Endodermal cell (in vitro differentiated cells): Measurements from ENCODE around the gene SPEF2. TPM values are rescaled to one million over a fixed set of nuclear protein-coding genes. Genes with fewer than 3 reads are reported as not detected.

ENCODE experiments used
- DNase-seq: peaks from one replicate; pipeline ENCODE4 v3.0.0-alpha.2; 2017
- H3K27ac ChIP-seq: 2 replicates; pipeline ENCODE4 v1.5.1; 2013; ENCODE audit warnings: mild to moderate bottlenecking, low read depth, low read length, moderate library complexity
- H3K27me3 ChIP-seq: 2 replicates; pipeline ENCODE4 v1.6.1; 2013; ENCODE audit warnings: mild to moderate bottlenecking, low read length, moderate library complexity; ENCODE audit not compliant: insufficient read depth, control insufficient read depth, poor library complexity, severe bottlenecking
- H3K36me3 ChIP-seq: 2 replicates; pipeline ENCODE4 v1.7.0; 2013; ENCODE audit warnings: mild to moderate bottlenecking, low read length, moderate library complexity; ENCODE audit not compliant: control insufficient read depth, insufficient read depth
- H3K4me1 ChIP-seq: one replicate; pipeline ENCODE4 v1.7.0; 2013; ENCODE audit warnings: low read length; ENCODE audit not compliant: control insufficient read depth, insufficient read depth
- H3K4me3 ChIP-seq: 2 replicates; pipeline ENCODE4 v1.5.1; 2013; ENCODE audit warnings: mild to moderate bottlenecking, low read length, moderate library complexity
- H3K9ac ChIP-seq: 2 replicates; pipeline ENCODE4 v1.6.1; 2013; ENCODE audit warnings: mild to moderate bottlenecking, low read length, moderate library complexity; ENCODE audit not compliant: poor library complexity, severe bottlenecking; ENCODE audit errors: extremely low read depth
- H3K9me3 ChIP-seq: 2 replicates; pipeline ENCODE4 v1.6.1; 2013; ENCODE audit warnings: mild to moderate bottlenecking, low read length, moderate library complexity; ENCODE audit not compliant: control insufficient read depth
- H3K27ac Mint-ChIP-seq: 2 replicates; pipeline ENCODE4 v1.8.0; 2020; ENCODE audit warnings: mixed read lengths
- H3K27me3 Mint-ChIP-seq: 2 replicates; pipeline ENCODE4 v1.8.0; 2021; ENCODE audit warnings: mild to moderate bottlenecking, mixed read lengths; ENCODE audit not compliant: insufficient read depth
- H3K36me3 Mint-ChIP-seq: 2 replicates; pipeline ENCODE4 v1.8.0; 2020; ENCODE audit warnings: low read depth, mixed read lengths
- H3K4me1 Mint-ChIP-seq: 2 replicates; pipeline ENCODE4 v1.8.0; 2020; ENCODE audit warnings: mixed read lengths
- H3K4me3 Mint-ChIP-seq: 2 replicates; pipeline ENCODE4 v1.8.0; 2020; ENCODE audit warnings: mild to moderate bottlenecking, moderate library complexity, mixed read lengths
- H3K9me3 Mint-ChIP-seq: 2 replicates; pipeline ENCODE4 v1.8.0; 2020; ENCODE audit warnings: mild to moderate bottlenecking, mixed read lengths
- WGBS, 2 experiments: methylation state at CpG; one replicate each; pipeline versions ENCODE4 v1.1.5 to v1.1.7; 2013; ENCODE audit warnings: missing lambda C conversion rate in 2 of 2, mixed read lengths in 1 of 2; ENCODE audit not compliant: insufficient coverage in 1 of 2, insufficient read length in 1 of 2; 5-methylcytosine and 5-hydroxymethylcytosine counted together
- total RNA-seq, 2 donors: library from RNA; stranded (reverse); fragmentation: NEBNext Ultra II Directional in 1 of 2; extraction: Animal tissue kit (Norgen Biotek cat#: 25700) in 1 of 2; gene quantifications; 2 replicates in 1 of 2; 3 replicates in 1 of 2; pipeline ENCODE4 v1.2.1, GENCODE V29; 2021
- TF ChIP-seq, protein P1 (sequence below): fragments of 200-600 bp; sonication (generic); conservative IDR thresholded peaks from 2 replicates; pipeline ENCODE4 v1.5.0; 2021; ENCODE audit warnings: antibody characterized with exemption, mild to moderate bottlenecking

SPEF2 gene
- total RNA-seq, 2 donors from 2014 or later = 3.3 to 4.0 TPM

DNA sequence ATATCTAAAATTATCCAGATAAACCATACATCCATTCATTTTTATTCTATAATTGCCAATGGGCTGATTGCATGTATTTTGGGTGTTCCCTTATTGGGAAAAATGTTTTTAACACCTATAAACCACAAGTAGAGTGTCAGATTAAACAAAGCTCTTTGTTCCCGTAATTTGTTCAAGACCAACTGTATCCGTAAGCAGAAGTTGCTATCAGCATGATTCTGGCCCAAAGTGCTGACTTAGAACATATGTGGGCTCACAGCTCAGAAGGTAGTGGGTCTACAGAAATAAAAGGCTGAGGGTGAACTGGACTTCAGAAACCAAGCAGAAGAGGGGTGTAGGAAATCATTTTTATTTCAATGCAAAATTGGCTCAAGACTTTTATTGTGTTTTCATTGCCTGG, 215.6 kb downstream of the SPEF2 start:
- no peak overlapping the region for H3K4me3 Mint-ChIP-seq
- H3K4me1 Mint-ChIP-seq = peaks cover 23% of the 10 kb centered on the region
- 93 to 100% methylated on average over 1 to 2 of the region's 2 CpGs for WGBS, 2 experiments
- no peak for DNase-seq
- peaks cover 5% of the 10 kb centered on the region for H3K4me1 ChIP-seq
- no peaks in the 10 kb centered on the region for H3K36me3 Mint-ChIP-seq
- H3K27me3 Mint-ChIP-seq = peaks cover 6% of the 10 kb centered on the region
- H3K9me3 Mint-ChIP-seq = no peaks in the 10 kb centered on the region
- no peaks in the 10 kb centered on the region for H3K27me3 ChIP-seq
- no peak overlapping the region for H3K9ac ChIP-seq
- H3K36me3 ChIP-seq = no peaks in the 10 kb centered on the region
- no peaks in the 10 kb centered on the region for H3K9me3 ChIP-seq
- no peak overlapping the region for H3K27ac ChIP-seq
- TF ChIP-seq, protein P1, sequence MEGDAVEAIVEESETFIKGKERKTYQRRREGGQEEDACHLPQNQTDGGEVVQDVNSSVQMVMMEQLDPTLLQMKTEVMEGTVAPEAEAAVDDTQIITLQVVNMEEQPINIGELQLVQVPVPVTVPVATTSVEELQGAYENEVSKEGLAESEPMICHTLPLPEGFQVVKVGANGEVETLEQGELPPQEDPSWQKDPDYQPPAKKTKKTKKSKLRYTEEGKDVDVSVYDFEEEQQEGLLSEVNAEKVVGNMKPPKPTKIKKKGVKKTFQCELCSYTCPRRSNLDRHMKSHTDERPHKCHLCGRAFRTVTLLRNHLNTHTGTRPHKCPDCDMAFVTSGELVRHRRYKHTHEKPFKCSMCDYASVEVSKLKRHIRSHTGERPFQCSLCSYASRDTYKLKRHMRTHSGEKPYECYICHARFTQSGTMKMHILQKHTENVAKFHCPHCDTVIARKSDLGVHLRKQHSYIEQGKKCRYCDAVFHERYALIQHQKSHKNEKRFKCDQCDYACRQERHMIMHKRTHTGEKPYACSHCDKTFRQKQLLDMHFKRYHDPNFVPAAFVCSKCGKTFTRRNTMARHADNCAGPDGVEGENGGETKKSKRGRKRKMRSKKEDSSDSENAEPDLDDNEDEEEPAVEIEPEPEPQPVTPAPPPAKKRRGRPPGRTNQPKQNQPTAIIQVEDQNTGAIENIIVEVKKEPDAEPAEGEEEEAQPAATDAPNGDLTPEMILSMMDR = no peak
- H3K4me3 ChIP-seq = no peak overlapping the region
- no peak overlapping the region for H3K27ac Mint-ChIP-seq

DNA sequence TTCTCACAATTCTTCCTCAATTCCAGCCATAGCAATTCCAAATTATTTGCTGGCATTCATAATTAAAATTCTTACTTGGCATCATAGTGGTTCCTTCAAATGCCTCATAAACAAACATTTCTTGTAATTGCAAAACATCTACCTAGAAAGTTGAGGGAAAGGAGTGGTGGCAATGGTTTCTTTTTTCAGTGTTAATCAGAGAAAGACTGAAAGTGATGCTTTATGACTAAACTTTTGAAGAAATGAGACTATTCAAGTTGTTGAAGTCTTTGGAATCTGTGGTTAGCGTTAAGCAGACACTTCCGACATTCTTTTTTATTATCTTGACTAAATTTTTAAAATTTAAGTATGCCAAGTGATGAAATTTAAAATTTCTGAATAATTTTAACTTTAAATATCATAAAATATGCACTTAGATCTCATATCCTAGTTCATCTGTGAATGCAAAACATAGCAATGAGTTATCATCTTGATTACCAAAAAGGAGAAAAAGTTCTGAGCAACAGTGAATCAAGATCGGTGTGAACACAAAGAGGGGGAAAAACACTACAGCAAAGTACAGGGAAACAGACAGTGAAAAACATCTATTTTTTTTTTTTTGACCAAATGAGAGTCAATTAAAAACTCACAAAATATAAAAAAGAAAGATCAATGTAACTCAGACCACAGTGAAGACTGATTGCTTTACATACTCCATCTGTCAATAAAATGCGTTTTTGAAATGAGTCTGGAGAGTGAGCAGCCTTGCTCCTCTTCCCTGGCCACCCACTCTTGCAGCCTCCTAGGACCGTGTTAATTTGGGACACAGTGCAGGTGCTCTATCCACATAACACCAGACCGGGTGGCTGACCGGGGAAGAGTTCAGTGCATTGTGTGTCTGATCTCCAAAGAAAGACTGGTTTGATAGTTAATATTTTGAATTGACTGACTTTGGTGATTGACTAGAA, 218.4 kb downstream of the SPEF2 start:
- DNase-seq = no peak
- H3K27me3 Mint-ChIP-seq = peaks cover 4% of the 10 kb centered on the region
- H3K4me3 Mint-ChIP-seq = no peak overlapping the region
- peaks cover 5% of the 10 kb centered on the region for H3K4me1 ChIP-seq
- H3K9me3 ChIP-seq = peaks cover 8% of the 10 kb centered on the region
- no peak overlapping the region for H3K4me3 ChIP-seq
- no peak overlapping the region for H3K27ac ChIP-seq
- H3K9ac ChIP-seq = no peak overlapping the region
- no peaks in the 10 kb centered on the region for H3K36me3 ChIP-seq
- 95 to 100% methylated on average over 2 to 6 of the region's 7 CpGs for WGBS, 2 experiments
- H3K27me3 ChIP-seq = no peaks in the 10 kb centered on the region
- TF ChIP-seq, protein P1 = no peak
- H3K27ac Mint-ChIP-seq = no peak overlapping the region
- no peaks in the 10 kb centered on the region for H3K36me3 Mint-ChIP-seq
- H3K4me1 Mint-ChIP-seq = peaks cover 16% of the 10 kb centered on the region
- peaks cover 5% of the 10 kb centered on the region for H3K9me3 Mint-ChIP-seq

DNA sequence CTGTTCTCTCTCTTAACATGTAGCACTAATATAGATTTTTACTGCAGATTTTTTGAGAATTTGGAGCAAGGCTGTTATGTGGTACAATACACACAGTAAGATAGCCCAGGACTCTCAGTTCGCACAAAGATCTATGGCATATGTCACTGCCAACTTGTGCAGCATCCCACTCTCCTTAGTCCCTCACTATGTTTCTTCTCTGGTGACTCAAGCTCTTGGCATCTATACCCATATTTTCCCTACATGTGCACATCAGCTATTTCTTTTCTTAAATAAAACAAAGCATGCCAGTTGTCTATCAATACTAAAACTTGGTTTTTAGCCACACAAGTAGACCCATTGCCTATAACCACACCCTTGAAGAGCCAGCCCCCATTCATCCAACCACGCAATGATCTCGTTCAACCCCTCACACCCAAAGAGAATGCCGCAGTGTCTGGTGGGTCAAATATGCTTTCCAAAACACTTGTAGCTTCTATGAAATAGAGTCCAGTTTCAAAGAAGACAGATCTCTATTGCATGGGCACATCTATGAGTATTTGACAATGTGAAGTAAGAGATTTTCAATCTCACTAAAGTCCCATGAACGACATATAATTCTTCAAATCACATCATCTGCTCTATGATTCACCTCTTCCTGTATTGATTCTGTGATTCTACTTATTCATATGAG, 220.8 kb downstream of the SPEF2 start:
- Mint-ChIP-seq H3K4me3 (no peak overlapping the region), H3K27me3 (peaks cover 4% of the 10 kb centered on the region), H3K9me3 (peaks cover 20% of the 10 kb centered on the region), H3K4me1 (no peaks in the 10 kb centered on the region), H3K36me3 (no peaks in the 10 kb centered on the region), H3K27ac (no peak overlapping the region)
- H3K4me1 ChIP-seq = no peaks in the 10 kb centered on the region
- no peaks in the 10 kb centered on the region for H3K36me3 ChIP-seq
- H3K4me3 ChIP-seq = no peak overlapping the region
- H3K9ac ChIP-seq = no peak overlapping the region
- 95 to 100% methylated on average over 1 to 4 of the region's 5 CpGs for WGBS, 2 experiments
- no peak for DNase-seq
- H3K27me3 ChIP-seq = no peaks in the 10 kb centered on the region
- no peak overlapping the region for H3K27ac ChIP-seq
- TF ChIP-seq, protein P1 = no peak
- H3K9me3 ChIP-seq = peaks cover 23% of the 10 kb centered on the region
